ENCODE measurements around the gene HAUS8.
"Not testable (repeated sequence)": the region's sequence is repeated elsewhere in the genome, so short reads cannot be mapped to it uniquely, and the experiment has no call there.

HAUS8 gene, protein sequence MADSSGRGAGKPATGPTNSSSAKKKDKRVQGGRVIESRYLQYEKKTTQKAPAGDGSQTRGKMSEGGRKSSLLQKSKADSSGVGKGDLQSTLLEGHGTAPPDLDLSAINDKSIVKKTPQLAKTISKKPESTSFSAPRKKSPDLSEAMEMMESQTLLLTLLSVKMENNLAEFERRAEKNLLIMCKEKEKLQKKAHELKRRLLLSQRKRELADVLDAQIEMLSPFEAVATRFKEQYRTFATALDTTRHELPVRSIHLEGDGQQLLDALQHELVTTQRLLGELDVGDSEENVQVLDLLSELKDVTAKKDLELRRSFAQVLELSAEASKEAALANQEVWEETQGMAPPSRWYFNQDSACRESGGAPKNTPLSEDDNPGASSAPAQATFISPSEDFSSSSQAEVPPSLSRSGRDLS

DNA sequence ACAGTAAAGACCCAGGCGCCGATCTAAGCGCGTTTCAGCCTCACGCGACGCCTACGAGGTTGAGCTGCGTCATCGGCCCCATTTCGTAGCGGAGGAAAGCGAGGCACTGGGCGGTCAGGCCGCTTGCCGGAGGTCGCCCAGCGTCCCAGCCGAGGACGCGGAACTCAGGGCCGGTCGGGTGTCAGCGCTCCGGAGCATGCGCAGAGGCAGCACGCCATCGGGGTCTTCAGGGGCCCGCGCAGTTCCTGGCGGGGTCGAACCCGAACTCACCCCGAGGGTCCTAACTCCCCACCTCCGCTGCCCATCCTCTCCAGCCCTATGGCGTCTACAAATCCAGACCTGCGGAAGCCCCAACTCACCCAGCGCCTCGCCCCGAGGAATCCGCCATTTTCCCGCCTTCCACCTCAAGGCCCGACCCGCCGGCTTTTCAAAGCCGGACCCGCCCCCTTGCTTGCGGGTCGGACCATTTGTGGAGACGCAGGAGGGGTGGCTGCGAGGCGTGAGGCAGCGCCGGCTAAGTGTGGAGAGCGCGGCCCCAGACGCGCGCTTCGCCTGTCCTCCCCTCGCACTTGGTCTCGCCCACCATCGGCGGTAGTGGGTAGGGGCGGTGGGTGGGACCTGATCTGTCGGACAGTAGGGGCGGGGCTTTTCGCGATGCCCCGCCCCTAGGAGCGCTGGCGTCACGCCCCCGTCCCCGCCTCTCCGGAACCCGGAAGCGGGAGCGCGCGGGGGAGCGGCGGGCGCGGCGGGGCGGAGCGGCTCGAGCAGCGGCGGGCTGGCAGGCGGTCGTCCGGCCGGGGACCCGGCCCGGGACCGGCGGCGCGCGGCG lies at the start of gene HAUS8, which contains the start of gene MYO9B:
TSS of gene HAUS8 (minus strand) at position 418 of the 829 bp plus-strand sequence. CDS start at position 388, 30 bp downstream.
TSS of gene MYO9B (plus strand) at position 743 of the 829 bp plus-strand sequence. CDS start 25,941 bp downstream, outside the sequence.
- DNase-seq = peak; percentile 99 to 100

DNA sequence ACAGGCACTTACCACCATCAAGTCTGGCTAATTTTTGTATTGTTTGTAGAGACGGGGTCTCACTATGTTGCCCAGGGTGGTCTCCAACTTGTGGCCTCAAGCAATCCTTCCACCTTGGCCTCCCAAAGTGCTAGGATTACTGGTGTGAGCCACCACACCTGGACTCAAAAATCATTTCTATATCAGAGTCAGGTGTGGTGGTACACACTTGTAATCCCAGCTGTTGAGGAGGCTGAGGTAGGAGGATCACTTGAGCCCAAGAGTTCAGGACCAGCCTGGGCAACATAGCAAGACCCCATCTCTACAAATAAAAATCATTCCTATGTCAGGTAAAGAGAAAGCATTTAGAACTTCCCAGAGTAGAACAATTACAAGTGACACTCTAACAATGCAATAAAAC lies 48.8 kb upstream of the HAUS8 start:
- no peak for DNase-seq

GRCh38 chr19:17123041-17123440 lies 47.8 kb upstream of the HAUS8 start:
- no peak for DNase-seq

DNA sequence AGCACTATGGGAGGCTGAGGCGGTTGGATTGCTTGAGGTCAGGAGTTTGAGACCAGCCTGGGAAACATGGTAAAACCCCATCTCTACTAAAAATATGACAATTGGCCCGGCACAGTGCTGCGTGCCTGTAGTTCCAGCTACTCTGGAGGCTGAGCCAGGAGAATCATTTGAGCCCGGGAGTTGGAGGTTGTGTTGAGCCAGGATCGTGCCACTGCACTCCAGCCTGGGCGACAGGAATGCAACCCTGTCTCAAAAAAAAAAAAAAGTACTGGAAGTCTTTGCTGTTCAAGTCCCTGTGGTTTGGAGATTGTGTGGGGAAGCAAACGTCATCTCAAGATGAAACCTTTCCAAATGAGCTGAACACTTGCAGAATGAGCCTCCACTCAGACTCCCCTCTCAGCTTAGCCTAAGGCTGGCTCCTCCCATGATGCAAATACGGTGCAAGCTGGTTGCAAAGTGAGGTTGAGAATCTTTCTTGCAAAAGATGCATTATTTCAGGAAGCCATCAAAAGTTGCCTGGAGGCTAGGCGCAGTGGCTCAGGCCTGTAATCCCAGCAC lies 46.6 kb upstream of the HAUS8 start:
- DNase-seq = no peak

DNA sequence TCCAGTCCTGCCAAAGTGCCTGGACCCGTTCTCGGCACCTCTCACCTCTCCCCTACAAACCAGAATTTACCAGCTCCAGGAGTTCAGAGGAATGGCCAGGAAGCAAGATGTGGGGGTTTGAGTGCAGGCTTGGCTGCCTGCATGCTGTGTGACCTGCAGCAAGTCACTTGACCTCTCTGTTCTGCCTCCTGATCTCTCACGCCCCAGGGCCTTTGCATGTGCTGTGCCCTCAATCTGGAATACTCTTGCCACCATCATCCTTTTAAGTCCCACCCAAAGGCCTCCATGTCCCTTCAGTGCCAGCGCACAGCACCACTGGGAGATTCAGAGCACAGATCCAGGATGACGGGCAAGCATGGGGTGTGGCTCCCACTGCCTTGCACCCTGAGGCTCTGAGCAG lies 43.7 kb upstream of the HAUS8 start:
- DNase-seq = no peak

DNA sequence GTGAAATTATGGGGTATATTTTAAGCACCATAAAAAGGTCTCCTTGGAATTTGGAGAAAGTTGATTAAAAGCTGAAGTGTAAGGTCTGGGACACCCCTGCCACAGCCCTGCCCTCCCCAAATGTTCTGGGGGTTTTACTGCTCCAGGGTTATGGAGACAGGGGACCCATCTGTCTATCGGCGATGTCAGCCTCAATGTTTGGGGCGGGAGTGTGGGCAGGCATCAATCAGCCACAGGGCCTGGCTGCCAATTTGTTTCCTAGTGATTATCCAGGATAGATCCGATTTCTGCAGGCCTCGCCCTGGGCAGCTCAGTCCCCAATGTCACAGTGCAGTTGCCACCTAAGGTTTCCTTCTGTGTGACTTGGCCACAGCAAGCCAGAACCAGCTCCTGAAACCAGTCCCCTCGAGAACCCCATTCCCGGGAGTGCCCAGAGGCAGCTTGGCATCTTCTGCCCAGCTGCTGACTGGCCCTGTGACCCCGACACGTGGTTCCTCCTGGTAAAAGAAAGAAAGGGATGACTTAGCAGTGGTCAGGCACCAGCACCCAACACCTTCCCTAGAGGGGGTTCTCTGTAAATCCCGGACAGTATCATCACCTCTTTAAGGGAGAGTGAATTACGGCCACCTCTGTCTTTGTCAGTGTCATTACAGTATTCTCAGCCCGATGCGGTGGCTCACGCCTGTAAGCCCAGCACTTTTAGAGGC lies 41.9 kb upstream of the HAUS8 start:
- no peak for DNase-seq

DNA sequence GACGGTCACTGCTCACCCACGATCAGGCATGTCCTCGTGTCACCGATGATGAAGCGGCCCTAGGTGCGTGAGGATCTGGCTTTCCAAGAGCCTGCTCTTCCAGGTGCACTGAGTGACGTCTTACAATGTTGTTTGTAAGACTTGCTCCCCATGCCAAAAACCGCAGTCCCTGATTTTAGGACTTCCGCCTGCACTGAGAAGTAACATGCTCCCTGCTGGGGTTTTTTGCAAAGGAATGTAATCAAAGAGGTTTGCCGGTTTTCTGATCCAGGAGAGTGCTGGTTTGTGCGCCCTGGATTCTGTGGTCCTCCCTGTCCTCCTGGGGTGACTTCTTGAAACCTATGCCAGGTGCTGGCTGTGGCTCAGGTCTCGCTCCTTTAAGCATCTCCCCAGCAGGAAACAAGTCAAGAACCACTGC lies 39.2 kb upstream of the HAUS8 start:
- no peak for DNase-seq

GRCh38 chr19:17113127-17113785 lies 38.0 kb upstream of the HAUS8 start:
- no peak for DNase-seq

- no peak for DNase-seq
Observed at GRCh38 chr19:17112700-17113099, 37.4 kb upstream of the HAUS8 start.

- DNase-seq = no peak
Observed at GRCh38 chr19:17112271-17112670, 37.0 kb upstream of the HAUS8 start.

- no peak for DNase-seq
Observed at GRCh38 chr19:17111766-17112165, 36.5 kb upstream of the HAUS8 start.

DNA sequence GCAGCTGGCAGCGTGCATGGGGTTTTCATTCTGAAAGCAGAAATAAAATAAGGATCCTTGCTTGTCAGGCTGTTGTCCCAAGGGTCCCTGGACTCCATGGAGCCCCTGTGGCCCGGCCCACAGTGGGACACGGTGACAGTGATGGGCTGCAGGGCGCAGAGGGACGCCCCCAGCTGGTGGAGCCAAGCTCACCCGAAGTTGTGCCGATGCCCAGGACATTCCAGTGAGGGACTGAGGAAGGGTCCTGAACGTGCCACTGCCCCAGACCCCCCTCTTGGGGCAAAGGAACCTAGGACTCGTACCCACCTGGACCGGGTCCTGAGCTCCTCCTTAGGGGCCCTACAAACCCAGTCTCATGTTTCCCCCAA lies 35.3 kb upstream of the HAUS8 start:
- DNase-seq = no peak

GRCh38 chr19:17109962-17110598 lies 34.8 kb upstream of the HAUS8 start:
- peak; percentile 30 to 31 for DNase-seq

GRCh38 chr19:17109300-17109699 lies 34.0 kb upstream of the HAUS8 start:
- DNase-seq = no peak

- no peak for DNase-seq
Observed at GRCh38 chr19:17108453-17108784, 33.2 kb upstream of the HAUS8 start.

DNA sequence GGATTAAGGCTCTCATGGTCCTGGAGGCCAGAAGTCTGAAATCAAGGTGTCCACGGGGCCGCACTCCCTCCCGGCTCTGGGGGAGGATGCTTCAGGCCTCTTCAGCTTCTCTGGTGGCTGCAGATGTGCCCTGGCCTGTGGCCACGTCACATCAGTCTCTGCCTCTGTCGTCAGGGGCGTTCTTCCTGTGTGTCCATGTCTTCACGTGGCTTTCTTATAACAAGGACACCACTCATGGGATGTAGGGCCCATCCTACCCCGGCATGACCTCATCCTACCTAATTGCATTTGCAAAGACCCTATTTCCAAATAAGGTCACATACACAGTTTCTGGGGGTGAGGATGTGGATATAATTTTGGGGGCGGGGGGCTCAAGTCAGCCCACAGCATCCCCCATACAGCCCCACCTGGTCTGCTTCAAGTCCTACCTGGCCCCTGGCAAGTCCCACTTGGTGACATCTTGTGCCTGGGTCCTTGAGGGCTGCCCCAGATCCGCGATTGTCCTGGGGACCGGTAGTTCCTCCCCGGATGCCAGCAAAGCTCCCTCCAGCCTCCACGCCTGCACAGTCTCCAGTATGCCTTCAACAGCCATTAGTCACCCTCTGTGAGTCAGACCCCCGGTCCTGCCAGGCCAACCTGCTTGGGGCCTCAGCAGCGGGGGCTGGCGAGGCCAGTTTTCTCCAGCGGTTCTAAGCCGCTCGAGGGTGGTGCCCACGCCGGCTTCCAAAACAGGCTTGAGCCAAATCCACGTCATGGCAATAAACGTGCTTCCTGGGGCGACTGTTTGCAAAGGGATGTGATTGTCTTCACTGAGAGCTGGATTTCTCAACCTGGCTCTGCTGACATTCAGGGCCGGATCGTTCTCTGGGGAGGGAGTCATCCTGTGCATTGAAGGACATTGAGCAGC lies 32.5 kb upstream of the HAUS8 start:
- DNase-seq = peak; percentile 33 to 38

- not testable (repeated sequence) for DNase-seq
Observed at GRCh38 chr19:17106964-17107363, 31.7 kb upstream of the HAUS8 start.

GRCh38 chr19:17105556-17105955 lies 30.3 kb upstream of the HAUS8 start:
- no peak for DNase-seq

DNA sequence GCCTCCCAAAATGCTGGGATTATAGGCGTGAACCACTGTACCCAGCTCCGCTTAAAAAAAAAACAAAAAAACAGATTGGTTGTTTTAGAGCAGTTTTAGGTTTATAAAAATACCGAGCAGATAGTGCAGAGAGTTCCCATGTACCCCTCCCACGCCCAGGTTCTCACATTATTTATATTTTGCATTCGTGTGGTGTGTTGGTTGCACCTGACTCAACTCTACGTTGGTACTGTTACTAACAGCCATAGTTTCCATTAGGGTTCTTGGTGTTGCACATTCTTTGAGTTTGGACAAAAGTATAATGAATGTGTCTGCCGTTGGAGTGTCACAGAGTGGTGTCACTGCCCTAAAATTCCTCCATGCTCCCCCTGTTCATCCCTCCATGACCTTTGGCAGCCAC lies 29.4 kb upstream of the HAUS8 start:
- no peak for DNase-seq

GRCh38 chr19:17103177-17103576 lies 27.9 kb upstream of the HAUS8 start:
- peak; percentile 42 to 50 for DNase-seq
